Testis (tissue), 3 donors: Measurements from ENCODE around the gene MPHOSPH9. TPM values are rescaled to one million over a fixed set of nuclear protein-coding genes. Genes with fewer than 3 reads are reported as not detected.

Experiments used
- DNase-seq: peaks from one replicate; pipeline ENCODE4 v3.0.0-alpha.2; 2019
- H3K27ac ChIP-seq, 2 donors: fragments of 200-600 bp; sonication (generic); one replicate each; pipeline ENCODE4 v1.5.1; 2019
- H3K27me3 ChIP-seq: fragments of 200-600 bp; sonication (generic); one replicate; pipeline ENCODE4 v1.5.1; 2019
- H3K36me3 ChIP-seq: fragments of 200-600 bp; sonication (generic); one replicate; pipeline ENCODE4 v1.5.1; 2017; ENCODE audit warnings: low read depth; ENCODE audit errors: missing control alignments
- H3K4me1 ChIP-seq: fragments of 200-600 bp; sonication (generic); one replicate; pipeline ENCODE4 v1.5.1; 2019
- H3K4me3 ChIP-seq, 2 donors: fragments of 200-600 bp; sonication (generic); one replicate each; pipeline ENCODE4 v1.5.1; 2017 to 2019
- H3K9me3 ChIP-seq: fragments of 200-600 bp; sonication (generic); one replicate; pipeline ENCODE4 v1.5.1; 2017
- POLR2A ChIP-seq: fragments of 450-650 bp; IDR thresholded peaks from one replicate; pipeline ENCODE4 v1.6.1; 2017; ENCODE audit warnings: antibody characterized with exemption, mild to moderate bottlenecking, moderate library complexity
- WGBS, 2 donors: methylation state at CpG; one replicate each; pipeline ENCODE4 v1.1.5; 2018; 5-methylcytosine and 5-hydroxymethylcytosine counted together
- intact Hi-C: fragments of 100-400 bp; cut with DNase I; formaldehyde crosslinking; loops from one replicate; pipeline ENCODE4 v1.15.1; 2023; ENCODE audit warnings: low total_unique reads
- polyA plus RNA-seq: library from polyadenylated mRNA; stranded (reverse); fragments of 350-450 nt; fragmentation: Illumina TruSeq; extraction: RNeasy Lipid Tissue Mini Kit (QIAGEN cat#74804); gene quantifications from one replicate; pipeline ENCODE4 v1.2.3, GENCODE V29; 2014; ENCODE audit warnings: low read depth, low replicate concordance; ENCODE audit not compliant: insufficient read depth
- total RNA-seq, 2 donors: library from RNA; depleted of rRNA; stranded (reverse); fragments of >200 nt; gene quantifications; one replicate each; pipeline ENCODE4 v1.2.3, GENCODE V29; 2016
- TF ChIP-seq, protein P1 (sequence below), 3 experiments: fragments of 450-650 bp in 2 of 3; fragments of 200-600 bp in 1 of 3; sonication (generic) in 1 of 3; IDR thresholded peaks; one replicate each; pipeline ENCODE4 v1.5.1; 2016 to 2019; ENCODE audit warnings: antibody characterized with exemption in 3 of 3, mild to moderate bottlenecking in 2 of 3, moderate library complexity in 1 of 3

The MPHOSPH9 gene
- total and polyA plus RNA-seq, 3 donors from 2014 or later: 28.8 to 81.1 (median 60.3) TPM

DNA sequence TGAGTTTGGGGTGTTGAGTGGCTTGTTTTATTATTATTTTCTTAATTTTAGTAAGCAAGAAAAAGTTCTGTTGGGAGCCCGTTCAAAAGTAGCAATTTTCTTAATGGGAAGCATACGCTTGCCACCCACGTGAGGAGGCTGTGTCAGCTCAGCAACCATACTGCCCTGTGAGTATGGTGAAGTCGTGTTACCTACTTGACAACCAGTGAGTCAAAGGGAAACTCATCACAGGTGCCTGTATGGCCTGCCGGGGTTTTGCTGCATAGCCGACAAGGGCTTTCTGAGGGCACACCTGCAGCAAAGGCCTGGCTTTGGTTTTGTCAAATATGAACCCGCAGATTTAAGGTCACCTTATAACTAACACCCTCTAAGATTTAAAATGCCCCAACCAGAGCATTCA, 113.1 kb downstream of the MPHOSPH9 start:
- Histone ChIP-seq H3K36me3 (no peaks in the 10 kb centered on the region), H3K27me3 (no peaks in the 10 kb centered on the region), H3K4me1 (peaks cover 26% of the 10 kb centered on the region), H3K27ac (no peak overlapping the region), H3K4me3 (no peak overlapping the region), H3K9me3 (no peaks in the 10 kb centered on the region)
- intact Hi-C loops: no loop called here
- no peak for TF ChIP-seq POLR2A
- TF ChIP-seq, protein P1, sequence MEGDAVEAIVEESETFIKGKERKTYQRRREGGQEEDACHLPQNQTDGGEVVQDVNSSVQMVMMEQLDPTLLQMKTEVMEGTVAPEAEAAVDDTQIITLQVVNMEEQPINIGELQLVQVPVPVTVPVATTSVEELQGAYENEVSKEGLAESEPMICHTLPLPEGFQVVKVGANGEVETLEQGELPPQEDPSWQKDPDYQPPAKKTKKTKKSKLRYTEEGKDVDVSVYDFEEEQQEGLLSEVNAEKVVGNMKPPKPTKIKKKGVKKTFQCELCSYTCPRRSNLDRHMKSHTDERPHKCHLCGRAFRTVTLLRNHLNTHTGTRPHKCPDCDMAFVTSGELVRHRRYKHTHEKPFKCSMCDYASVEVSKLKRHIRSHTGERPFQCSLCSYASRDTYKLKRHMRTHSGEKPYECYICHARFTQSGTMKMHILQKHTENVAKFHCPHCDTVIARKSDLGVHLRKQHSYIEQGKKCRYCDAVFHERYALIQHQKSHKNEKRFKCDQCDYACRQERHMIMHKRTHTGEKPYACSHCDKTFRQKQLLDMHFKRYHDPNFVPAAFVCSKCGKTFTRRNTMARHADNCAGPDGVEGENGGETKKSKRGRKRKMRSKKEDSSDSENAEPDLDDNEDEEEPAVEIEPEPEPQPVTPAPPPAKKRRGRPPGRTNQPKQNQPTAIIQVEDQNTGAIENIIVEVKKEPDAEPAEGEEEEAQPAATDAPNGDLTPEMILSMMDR (IDR thresholded peaks at IDR 0.05): no peak
- DNase-seq: no peak
- WGBS, 2 donors: 91 to 94% methylated on average over 7 of the region's 7 CpGs

DNA sequence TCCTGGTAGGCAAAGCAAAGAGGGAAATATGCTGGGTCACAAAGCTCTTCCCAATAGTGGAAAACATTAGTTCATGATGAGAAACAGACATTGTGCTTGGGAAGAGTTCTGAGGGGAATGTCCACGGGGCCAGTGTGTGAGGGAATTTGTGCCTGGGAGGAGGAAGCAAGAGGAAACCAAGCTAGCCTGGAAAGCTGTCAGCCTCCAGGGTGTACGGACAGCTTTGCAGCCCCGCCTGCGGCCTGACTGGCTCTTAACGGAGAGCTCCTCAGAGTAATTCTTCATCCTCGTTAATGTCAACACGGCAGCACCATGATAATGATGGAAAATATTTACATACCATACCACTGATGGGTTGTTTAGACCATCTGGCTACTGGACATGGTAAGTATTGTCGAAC, 114.4 kb downstream of the MPHOSPH9 start:
- 87 to 91% methylated on average over 8 of the region's 8 CpGs for WGBS, 2 donors
- no peak for DNase-seq
- H3K9me3 ChIP-seq: no peaks in the 10 kb centered on the region
- H3K4me3 ChIP-seq: no peak overlapping the region
- H3K27ac ChIP-seq: no peak overlapping the region
- H3K27me3 ChIP-seq: no peaks in the 10 kb centered on the region
- peaks cover 31% of the 10 kb centered on the region for H3K4me1 ChIP-seq
- TF ChIP-seq, protein P1 (IDR thresholded peaks at IDR 0.05): no peak
- no peak for TF ChIP-seq POLR2A
- no peaks in the 10 kb centered on the region for H3K36me3 ChIP-seq
- intact Hi-C loops: no loop called here

GRCh38 chr12:123115409-123116121, 117.4 kb downstream of the MPHOSPH9 start:
- no peak overlapping the region for H3K4me3 ChIP-seq
- 50 to 61% methylated on average over 8 of the region's 8 CpGs for WGBS, 2 donors
- no peaks in the 10 kb centered on the region for H3K9me3 ChIP-seq
- H3K27ac ChIP-seq: peak overlapping the region in 1 of 2 donors; percentile 53
- DNase-seq: peak; percentile 74
- TF ChIP-seq, protein P1 (IDR thresholded peaks at IDR 0.05): no peak
- TF ChIP-seq POLR2A: no peak
- intact Hi-C loops: no loop called here
- no peaks in the 10 kb centered on the region for H3K36me3 ChIP-seq
- peaks cover 23% of the 10 kb centered on the region for H3K4me1 ChIP-seq
- no peaks in the 10 kb centered on the region for H3K27me3 ChIP-seq

DNA sequence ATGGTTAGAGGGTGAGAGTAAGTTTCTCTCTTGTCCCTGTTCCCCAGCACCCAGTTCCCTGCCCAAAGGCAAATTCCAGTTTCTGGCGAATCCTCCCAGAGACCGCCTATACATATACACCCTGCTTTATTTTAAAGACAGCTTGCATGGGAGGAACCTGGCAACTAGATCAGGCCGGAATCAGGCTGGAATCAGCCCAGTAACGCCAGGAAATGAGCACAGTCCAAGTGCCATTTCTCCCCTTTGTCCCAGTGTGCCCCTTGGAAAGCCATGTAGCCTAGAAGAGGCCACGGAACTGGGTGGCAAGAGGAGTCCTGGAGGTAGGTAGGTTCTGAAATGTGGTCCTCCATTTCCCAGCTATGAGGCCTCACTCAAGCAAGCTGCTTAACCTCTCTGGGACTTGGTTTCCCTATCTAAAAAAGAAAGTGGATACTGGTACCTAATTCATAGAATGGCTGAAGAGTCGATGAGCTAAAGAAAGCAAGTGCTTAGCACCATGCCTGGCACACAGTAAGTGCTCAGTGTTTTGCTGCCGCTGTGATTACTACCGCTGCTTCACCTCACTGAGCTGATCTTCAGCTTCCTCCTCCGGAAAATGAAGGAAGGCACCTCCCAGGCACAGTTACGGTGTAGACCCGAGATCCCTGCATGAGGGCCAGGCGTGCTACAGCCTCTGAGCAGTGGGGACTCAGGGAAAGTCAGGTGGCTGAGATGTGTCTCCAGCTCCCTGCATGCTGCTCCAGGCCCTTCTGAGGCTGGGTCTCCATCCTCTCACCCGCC, 118.4 kb downstream of the MPHOSPH9 start:
- TF ChIP-seq, protein P1 (IDR thresholded peaks at IDR 0.05): no peak
- TF ChIP-seq POLR2A: no peak
- H3K36me3 ChIP-seq: no peaks in the 10 kb centered on the region
- H3K27me3 ChIP-seq: no peaks in the 10 kb centered on the region
- no peak overlapping the region for H3K4me3 ChIP-seq
- 84 to 87% methylated on average over 13 of the region's 13 CpGs for WGBS, 2 donors
- intact Hi-C loops: no loop called here
- peaks cover 26% of the 10 kb centered on the region for H3K4me1 ChIP-seq
- no peak for DNase-seq
- H3K9me3 ChIP-seq: no peaks in the 10 kb centered on the region
- H3K27ac ChIP-seq: peak overlapping the region in 1 of 2 donors; percentile 53
